GM12878 (cell line): Measurements from ENCODE around the gene PDZRN3. TPM values are rescaled to one million over a fixed set of nuclear protein-coding genes. Genes with fewer than 3 reads are reported as not detected.

Experiments
- ATAC-seq: fragments of 200-7000 bp; cut with Tn5 transposase; 3 replicates; pipeline ENCODE4 v1.9.1; 2020; ENCODE audit warnings: mild to moderate bottlenecking, moderate library complexity
- BruUV-seq: library from RNA; stranded (reverse); fragments of 400-500 nt; replicated peaks from 2 replicates; lab custom pipeline; 2021; lab: Mats Ljungman, UMichigan
- CTCF ChIA-PET: fragments of 300-600 bp; sonication (Branson Sonifier 250); formaldehyde crosslinking; extraction: SDS; loops from one replicate; lab custom pipeline; 2021; ENCODE audit warnings: inconsistent platforms; lab: Yijun Ruan, JAX
- POLR2A ChIA-PET: fragments of 350-600 bp; formaldehyde crosslinking; extraction: SDS; loops from one replicate; lab custom pipeline; 2021; ENCODE audit warnings: inconsistent platforms; lab: Charles Lee
- RAD21 ChIA-PET: fragments of 300-600 bp; sonication (Branson Sonifier 250); formaldehyde crosslinking; loops from one replicate; lab custom pipeline; 2023; ENCODE audit warnings: antibody characterized with exemption; ENCODE audit not compliant: unreplicated experiment; lab: Charles Lee
- SMC1A ChIA-PET: fragments of 300-600 bp; sonication (Branson Sonifier 250); formaldehyde crosslinking; loops from one replicate; lab custom pipeline; 2023; ENCODE audit not compliant: unreplicated experiment, uncharacterized antibody; lab: Charles Lee
- DNase-seq: peaks from one replicate; pipeline ENCODE4 v3.0.0-alpha.2; 2011; ENCODE audit warnings: low read depth, low spot score
- FAIRE-seq: peaks from 3 replicates; lab custom pipeline; 2011; peaks lifted over from hg19 to GRCh38; lab: Jason Lieb, UNC
- H2AFZ ChIP-seq: 2 replicates; pipeline ENCODE4 v1.6.0; 2011; ENCODE audit warnings: low read depth, low read length, control low read depth; ENCODE audit not compliant: control insufficient read depth
- H3K27ac ChIP-seq: 2 replicates; pipeline ENCODE4 v1.5.1; 2011; ENCODE audit warnings: control low read depth; ENCODE audit not compliant: control insufficient read depth, insufficient read depth
- H3K27me3 ChIP-seq, 2 experiments: replicated peaks in 1 of 2; 2 replicates each; pipeline versions ENCODE4 v1.6.0 to v1.6.1; 2011; ENCODE audit warnings: low read length in 1 of 2; ENCODE audit not compliant: control insufficient read depth in 2 of 2, insufficient read depth in 2 of 2
- H3K36me3 ChIP-seq, 2 experiments: 2 replicates each; pipeline ENCODE4 v1.5.1; 2011; ENCODE audit warnings: low read length in 1 of 2; ENCODE audit not compliant: control insufficient read depth in 2 of 2, insufficient read depth in 2 of 2
- H3K4me1 ChIP-seq: 2 replicates; pipeline ENCODE4 v1.6.1; 2011; ENCODE audit warnings: mild to moderate bottlenecking, low read length, moderate library complexity, mixed read lengths; ENCODE audit not compliant: control insufficient read depth, insufficient read depth
- H3K4me2 ChIP-seq: 2 replicates; pipeline ENCODE4 v1.6.0; 2011; ENCODE audit warnings: control low read depth; ENCODE audit not compliant: control insufficient read depth, insufficient read depth
- H3K4me3 ChIP-seq: fragments of 200-600 bp; sonication (generic); 2 replicates; pipeline ENCODE4 v1.5.1; 2016
- H3K79me2 ChIP-seq: 2 replicates; pipeline ENCODE4 v1.6.0; 2011; ENCODE audit warnings: low read length; ENCODE audit not compliant: control insufficient read depth, insufficient read depth
- H3K9ac ChIP-seq: 2 replicates; pipeline ENCODE4 v1.8.0; 2011; ENCODE audit warnings: low read length, control low read depth, mixed read lengths; ENCODE audit not compliant: control insufficient read depth, insufficient read depth
- H3K9me3 ChIP-seq: replicated peaks from 3 replicates; pipeline ENCODE4 v1.5.1; 2011; ENCODE audit warnings: mild to moderate bottlenecking, low read length; ENCODE audit not compliant: control insufficient read depth, insufficient read depth
- H4K20me1 ChIP-seq: 2 replicates; pipeline ENCODE4 v1.6.0; 2011; ENCODE audit not compliant: control insufficient read depth, insufficient read depth
- ASH2L ChIP-seq: fragments of 300-600, 200-600 bp; sonication (generic); IDR thresholded peaks from 2 replicates; pipeline ENCODE4 v1.6.1; 2017; ENCODE audit warnings: low read depth, mild to moderate bottlenecking, borderline replicate concordance
- BRCA1 ChIP-seq: IDR thresholded peaks from 2 replicates; pipeline ENCODE4 v1.6.1; 2011; ENCODE audit warnings: low read depth, low read length, improper control_type of control experiment
- DPF2 ChIP-seq: fragments of 450-650 bp; IDR thresholded peaks from 2 replicates; pipeline ENCODE4 v1.6.1; 2017; ENCODE audit warnings: mild to moderate bottlenecking
- ETV6 ChIP-seq, 2 experiments: fragments of 450-650 bp in 1 of 2; IDR thresholded peaks in 1 of 2; conservative IDR thresholded peaks in 1 of 2; 2 replicates each; pipeline ENCODE4 v1.6.1; 2014; ENCODE audit warnings: antibody characterized with exemption in 1 of 2, borderline replicate concordance in 1 of 2, low read depth in 1 of 2, mild to moderate bottlenecking in 1 of 2, moderate library complexity in 1 of 2
- EZH2 ChIP-seq: IDR thresholded peaks from 2 replicates; pipeline ENCODE4 v1.6.1; 2012; ENCODE audit warnings: low read depth, mild to moderate bottlenecking, control low read depth, inconsistent platforms, low read length, borderline replicate concordance; ENCODE audit not compliant: control insufficient read depth
- HDAC2 ChIP-seq: fragments of 200-600 bp; sonication (generic); IDR thresholded peaks from 2 replicates; pipeline ENCODE4 v1.6.1; 2017
- LARP7 ChIP-seq: fragments of 450-650 bp; IDR thresholded peaks from 2 replicates; pipeline ENCODE4 v1.6.1; 2017; ENCODE audit warnings: mild to moderate bottlenecking
- MAX ChIP-seq: IDR thresholded peaks from 2 replicates; pipeline ENCODE4 v1.6.1; 2012; ENCODE audit warnings: low read depth, low read length, improper control_type of control experiment
- MYB ChIP-seq: fragments of 150-350 bp; IDR thresholded peaks from 2 replicates; pipeline ENCODE4 v1.6.1; 2014; ENCODE audit warnings: mild to moderate bottlenecking, low read depth, low read length, borderline replicate concordance
- PAX5 ChIP-seq: IDR thresholded peaks from 2 replicates; pipeline ENCODE4 v1.6.1; 2011; ENCODE audit warnings: low read depth, low read length, borderline replicate concordance
- RB1 ChIP-seq: fragments of 450-650 bp; formaldehyde crosslinking; IDR thresholded peaks from 2 replicates; pipeline ENCODE4 v1.6.1; 2017; ENCODE audit warnings: mild to moderate bottlenecking, borderline replicate concordance
- SREBF2 ChIP-seq: IDR thresholded peaks from 2 replicates; pipeline ENCODE4 v1.6.1; 2012; ENCODE audit warnings: mild to moderate bottlenecking, low read length
- TCF12 ChIP-seq: IDR thresholded peaks from 2 replicates; pipeline ENCODE4 v1.6.1; 2011; ENCODE audit warnings: low read depth, mild to moderate bottlenecking, low read length
- WGBS: methylation state at CpG from one replicate; pipeline ENCODE4 v1.1.6; 2016; ENCODE audit warnings: low lambda C conversion rate; ENCODE audit not compliant: insufficient replicate concordance, insufficient coverage; ENCODE audit errors: missing lambda C conversion rate; 5-methylcytosine and 5-hydroxymethylcytosine counted together
- in situ Hi-C: fragments of 300-500 bp; cut with MboI; formaldehyde crosslinking; loops from 9 replicates; pipeline ENCODE4 v1.14.3; 2018; ENCODE audit warnings: mixed read lengths
- intact Hi-C: fragments of 100-400 bp; cut with micrococcal nuclease; formaldehyde crosslinking; loops from one replicate; pipeline ENCODE4 v1.14.2; 2022; ENCODE audit not compliant: unreplicated experiment
- polyA plus RNA-seq, 11 experiments: library from polyadenylated mRNA; depleted of rRNA in 4 of 11; unstranded in 6 of 11; stranded (reverse) in 5 of 11; fragments of >200 nt; fragmentation: Nextera tagmentation in 4 of 11; fragmentation: Illumina TruSeq in 1 of 11; extraction: Ambion mirVana in 4 of 11; extraction: Trizol in 1 of 11; gene quantifications; 1 replicate in 1 of 11; 2 replicates in 10 of 11; pipeline versions ENCODE4 v1.2.1 to v1.2.3, GENCODE V29; 2011 to 2016; ENCODE audit warnings: inconsistent platforms in 2 of 11, missing spikeins in 2 of 11, low read depth in 1 of 11
- total RNA-seq, 4 experiments: library from RNA; depleted of rRNA in 3 of 4; stranded (reverse); fragments of >200 nt in 3 of 4; fragmentation: Illumina TruSeq in 1 of 4; extraction: Trizol in 1 of 4; gene quantifications; 2 replicates each; pipeline versions ENCODE4 v1.2.1 to v1.2.3, GENCODE V29; 2013 to 2021
- TF ChIP-seq, protein P1 (sequence below): fragments of 450-650 bp; IDR thresholded peaks from 2 replicates; pipeline ENCODE4 v1.6.1; 2017; ENCODE audit warnings: borderline replicate concordance
- TF ChIP-seq, protein P2 (sequence below): IDR thresholded peaks from 2 replicates; pipeline ENCODE4 v1.6.1; 2011; ENCODE audit warnings: mild to moderate bottlenecking, low read depth, low read length, moderate library complexity; ENCODE audit not compliant: insufficient replicate concordance

Gene PDZRN3
- total and polyA plus RNA-seq, 10 of the 15 experiments (the other 5 are each of a cell fraction or from before 2014, with no cell fraction given): 0.07 to 0.37 (median 0.12) TPM; not detected in 6

DNA sequence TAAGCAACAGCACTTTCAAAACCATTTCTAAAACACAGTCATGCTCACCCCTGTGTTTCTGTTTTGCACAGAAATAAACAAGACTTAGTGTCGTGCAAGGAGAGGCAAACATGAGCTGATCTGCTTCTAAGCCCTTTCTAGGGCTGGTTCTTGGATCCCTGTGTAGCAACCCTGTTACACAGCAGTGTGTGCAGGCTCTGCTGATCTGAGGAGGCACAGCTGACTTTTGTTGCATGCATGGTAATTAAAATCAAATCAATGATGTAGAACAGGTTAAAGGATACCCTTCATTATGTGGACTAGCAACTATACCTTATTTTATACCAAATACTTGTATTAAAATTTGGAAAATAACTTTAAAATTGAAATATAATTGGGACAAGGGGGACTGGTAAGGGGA is 234.8 kb downstream of the PDZRN3 start:
- intact Hi-C loops: no loop called here
- in situ Hi-C loops: no loop called here
- no peaks in the 10 kb centered on the region for H3K9me3 ChIP-seq
- no peaks in the 10 kb centered on the region for H3K36me3 ChIP-seq
- 0% methylated on average over 1 of the region's 1 CpG for WGBS
- H2AFZ ChIP-seq: no peak overlapping the region
- ChIA-PET SMC1A (no interaction called here), CTCF (no interaction called here), RAD21 (no interaction called here), POLR2A (no interaction called here)
- no peak overlapping the region for H3K4me2 ChIP-seq
- H3K9ac ChIP-seq: no peak overlapping the region
- no peak overlapping the region for H3K4me3 ChIP-seq
- H3K4me1 ChIP-seq: no peaks in the 10 kb centered on the region
- H3K79me2 ChIP-seq: no peaks in the 10 kb centered on the region
- H3K27me3 ChIP-seq: no peaks in the 10 kb centered on the region; a peak in 1 of 4 replicates
- H3K27ac ChIP-seq: no peak overlapping the region
- H4K20me1 ChIP-seq: no peaks in the 10 kb centered on the region
- no TSS peak for BruUV-seq
- ATAC-seq (no peak), DNase-seq (no peak), FAIRE-seq (no peak)
- TF ChIP-seq BRCA1: no peak
- no peak for TF ChIP-seq TCF12
- no peak for TF ChIP-seq RB1
- no peak for TF ChIP-seq ETV6 (conservative IDR thresholded peaks at IDR 0.05 in 1 of 2, IDR thresholded peaks at IDR 0.05 in 1 of 2; ENCODE audit: borderline replicate concordance in 1 of 2, low read depth in 1 of 2)
- no peak for TF ChIP-seq HDAC2
- TF ChIP-seq MYB: no peak
- TF ChIP-seq SREBF2: no peak
- TF ChIP-seq ASH2L: no peak
- TF ChIP-seq EZH2: no peak
- TF ChIP-seq, protein P1, sequence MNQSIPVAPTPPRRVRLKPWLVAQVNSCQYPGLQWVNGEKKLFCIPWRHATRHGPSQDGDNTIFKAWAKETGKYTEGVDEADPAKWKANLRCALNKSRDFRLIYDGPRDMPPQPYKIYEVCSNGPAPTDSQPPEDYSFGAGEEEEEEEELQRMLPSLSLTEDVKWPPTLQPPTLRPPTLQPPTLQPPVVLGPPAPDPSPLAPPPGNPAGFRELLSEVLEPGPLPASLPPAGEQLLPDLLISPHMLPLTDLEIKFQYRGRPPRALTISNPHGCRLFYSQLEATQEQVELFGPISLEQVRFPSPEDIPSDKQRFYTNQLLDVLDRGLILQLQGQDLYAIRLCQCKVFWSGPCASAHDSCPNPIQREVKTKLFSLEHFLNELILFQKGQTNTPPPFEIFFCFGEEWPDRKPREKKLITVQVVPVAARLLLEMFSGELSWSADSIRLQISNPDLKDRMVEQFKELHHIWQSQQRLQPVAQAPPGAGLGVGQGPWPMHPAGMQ: no peak
- no peak for TF ChIP-seq DPF2
- no peak for TF ChIP-seq PAX5
- TF ChIP-seq MAX: no peak
- TF ChIP-seq, protein P2, sequence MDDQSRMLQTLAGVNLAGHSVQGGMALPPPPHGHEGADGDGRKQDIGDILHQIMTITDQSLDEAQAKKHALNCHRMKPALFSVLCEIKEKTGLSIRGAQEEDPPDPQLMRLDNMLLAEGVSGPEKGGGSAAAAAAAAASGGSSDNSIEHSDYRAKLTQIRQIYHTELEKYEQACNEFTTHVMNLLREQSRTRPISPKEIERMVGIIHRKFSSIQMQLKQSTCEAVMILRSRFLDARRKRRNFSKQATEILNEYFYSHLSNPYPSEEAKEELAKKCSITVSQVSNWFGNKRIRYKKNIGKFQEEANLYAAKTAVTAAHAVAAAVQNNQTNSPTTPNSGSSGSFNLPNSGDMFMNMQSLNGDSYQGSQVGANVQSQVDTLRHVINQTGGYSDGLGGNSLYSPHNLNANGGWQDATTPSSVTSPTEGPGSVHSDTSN: no peak
- TF ChIP-seq LARP7: no peak
